ENCODE measurements around the gene VAPA.

VAPA gene

GRCh38 chr18:9968081-9968848 lies 54.4 kb downstream of the VAPA start:
- TF ChIP-seq USF1 (IDR thresholded peaks at IDR 0.05) (no peak), REST (IDR thresholded peaks at IDR 0.05; ENCODE audit: low read depth) (no peak), FOXM1 (IDR thresholded peaks at IDR 0.05; ENCODE audit: borderline replicate concordance, low read depth) (no peak), TAF1 (IDR thresholded peaks at IDR 0.05; ENCODE audit: low read depth) (no peak)

- TF ChIP-seq RAD21 (IDR thresholded peaks at IDR 0.05; ENCODE audit: low read depth), result no peak
- TF ChIP-seq CEBPB (IDR thresholded peaks at IDR 0.05), result no peak
- TF ChIP-seq TCF12 (IDR thresholded peaks at IDR 0.05; ENCODE audit: low read depth), result no peak
- no peak for TF ChIP-seq REST (IDR thresholded peaks at IDR 0.05; ENCODE audit: low read depth)
- no peak for TF ChIP-seq TAF1 (IDR thresholded peaks at IDR 0.05; ENCODE audit: low read depth)
- no peak for TF ChIP-seq FOXM1 (IDR thresholded peaks at IDR 0.05; ENCODE audit: borderline replicate concordance, low read depth)
- no peak for TF ChIP-seq MAX (IDR thresholded peaks at IDR 0.05)
- no peak for TF ChIP-seq TEAD4 (IDR thresholded peaks at IDR 0.05)
- TF ChIP-seq NFIC (IDR thresholded peaks at IDR 0.05), result no peak
- no peak for TF ChIP-seq EGR1 (IDR thresholded peaks at IDR 0.05)
- no peak for TF ChIP-seq USF1 (IDR thresholded peaks at IDR 0.05)
- TF ChIP-seq CREB1 (IDR thresholded peaks at IDR 0.05; ENCODE audit: low read depth), result no peak
- TF ChIP-seq ZBTB7A (IDR thresholded peaks at IDR 0.05; ENCODE audit: low read depth), result no peak
- no peak for TF ChIP-seq YY1 (IDR thresholded peaks at IDR 0.05; ENCODE audit: low read depth)
- no peak for TF ChIP-seq EP300 (IDR thresholded peaks at IDR 0.05; ENCODE audit: borderline replicate concordance)
Measured at GRCh38 chr18:9969247-9969646, 55.4 kb downstream of the VAPA start.

GRCh38 chr18:9971313-9971920 lies 57.6 kb downstream of the VAPA start:
- TF ChIP-seq ZBTB7A (IDR thresholded peaks at IDR 0.05; ENCODE audit: low read depth) (no peak), CREB1 (IDR thresholded peaks at IDR 0.05; ENCODE audit: low read depth) (no peak), RAD21 (IDR thresholded peaks at IDR 0.05; ENCODE audit: low read depth) (peak; percentile 96)

GRCh38 chr18:9973470-9973869 lies 59.7 kb downstream of the VAPA start:
- no peak for TF ChIP-seq YY1 (IDR thresholded peaks at IDR 0.05; ENCODE audit: low read depth)
- TF ChIP-seq REST (IDR thresholded peaks at IDR 0.05; ENCODE audit: low read depth), result no peak
- no peak for TF ChIP-seq FOXM1 (IDR thresholded peaks at IDR 0.05; ENCODE audit: borderline replicate concordance, low read depth)
- no peak for TF ChIP-seq USF1 (IDR thresholded peaks at IDR 0.05)
- TF ChIP-seq RAD21 (IDR thresholded peaks at IDR 0.05; ENCODE audit: low read depth), result no peak
- TF ChIP-seq TCF12 (IDR thresholded peaks at IDR 0.05; ENCODE audit: low read depth), result no peak
- no peak for TF ChIP-seq EP300 (IDR thresholded peaks at IDR 0.05; ENCODE audit: borderline replicate concordance)
- no peak for TF ChIP-seq NFIC (IDR thresholded peaks at IDR 0.05)
- no peak for TF ChIP-seq TEAD4 (IDR thresholded peaks at IDR 0.05)
- TF ChIP-seq MAX (IDR thresholded peaks at IDR 0.05), result no peak
- TF ChIP-seq TAF1 (IDR thresholded peaks at IDR 0.05; ENCODE audit: low read depth), result no peak
- TF ChIP-seq CREB1 (IDR thresholded peaks at IDR 0.05; ENCODE audit: low read depth), result no peak

Data from Ishikawa (cell line).